ENCODE results near the gene EIF1AX. TPM values are rescaled to one million over a fixed set of nuclear protein-coding genes. Genes with fewer than 3 reads are reported as not detected.

The EIF1AX gene
- total and polyA plus RNA-seq, 9 of the 15 experiments (the other 6 are each of a cell fraction or from before 2014, with no cell fraction given) = 54.2 to 178 (median 73.5) TPM

Small RNA genes within 50 kb of the gene (small RNA-seq; reads per million reads assigned to genes)
- 14.8 reads per million, percentile 96 among the genes with 10 or more reads in this experiment for gene RF00493
- gene RF00494 = not detected

Other genes starting within 250 kb of the EIF1AX start
- 0.91 and 1.5 TPM in 2 replicates for gene BCLAF3, start 150.8 kb downstream of the EIF1AX start, total RNA-seq (2014; rRNA removed)
- gene BCLAF3, start 150.8 kb downstream of the EIF1AX start, total RNA-seq (2014; rRNA removed; fragmentation: Illumina TruSeq; extraction: Trizol) = 2.8 and 3.7 TPM in 2 replicates
- 3.5 and 3.6 TPM in 2 replicates for gene BCLAF3, start 150.8 kb downstream of the EIF1AX start, total RNA-seq (2015; rRNA removed; fragmentation: Illumina TruSeq; extraction: Trizol)
- gene BCLAF3, start 150.8 kb downstream of the EIF1AX start, total RNA-seq (2021) = 2.6 and 2.7 TPM in 2 replicates
- 0.92 and 1.0 TPM in 2 replicates for gene BCLAF3, start 150.8 kb downstream of the EIF1AX start, polyA plus RNA-seq (2011; rRNA removed)
- 2.5 and 4.6 TPM in 2 replicates for gene BCLAF3, start 150.8 kb downstream of the EIF1AX start, polyA plus RNA-seq (2014; fragmentation: Illumina TruSeq; extraction: Trizol)
- under 1 TPM; 0.73 to 0.97 TPM for gene BCLAF3, start 150.8 kb downstream of the EIF1AX start, polyA plus RNA-seq (2014; fragmentation: Nextera tagmentation; extraction: Ambion mirVana)
- gene BCLAF3, start 150.8 kb downstream of the EIF1AX start, polyA plus RNA-seq (2014; rRNA removed) = 2.5 and 3.5 TPM in 2 replicates
- not detected in 2 replicates for gene MAP7D2, start 24.9 kb downstream of the EIF1AX start, total RNA-seq (2014; rRNA removed)
- gene MAP7D2, start 24.9 kb downstream of the EIF1AX start, total RNA-seq (2014; rRNA removed; fragmentation: Illumina TruSeq; extraction: Trizol) = 0.04 TPM in 1 of 2 replicates, not detected in the other
- 0.04 TPM in 1 of 2 replicates, not detected in the other for gene MAP7D2, start 24.9 kb downstream of the EIF1AX start, total RNA-seq (2015; rRNA removed; fragmentation: Illumina TruSeq; extraction: Trizol)
- gene MAP7D2, start 24.9 kb downstream of the EIF1AX start, total RNA-seq (2021) = 0.07 TPM in 1 of 2 replicates, not detected in the other
- 0.04 TPM in 1 of 2 replicates, not detected in the other for gene MAP7D2, start 24.9 kb downstream of the EIF1AX start, polyA plus RNA-seq (2011; rRNA removed)
- gene MAP7D2, start 24.9 kb downstream of the EIF1AX start, polyA plus RNA-seq (2014; fragmentation: Illumina TruSeq; extraction: Trizol) = 0.03 TPM in 1 of 2 replicates, not detected in the other
- gene MAP7D2, start 24.9 kb downstream of the EIF1AX start, polyA plus RNA-seq (2014; fragmentation: Nextera tagmentation; extraction: Ambion mirVana) = under 1 TPM; 0.01 TPM
- gene MAP7D2, start 24.9 kb downstream of the EIF1AX start, polyA plus RNA-seq (2014; rRNA removed) = not detected in 2 replicates
- gene RPS6KA3, start 125.1 kb upstream of the EIF1AX start, total RNA-seq (2014; rRNA removed) = 22.0 and 22.9 TPM in 2 replicates
- gene RPS6KA3, start 125.1 kb upstream of the EIF1AX start, total RNA-seq (2014; rRNA removed; fragmentation: Illumina TruSeq; extraction: Trizol) = 48.8 and 59.8 TPM in 2 replicates
- 33.3 and 37.4 TPM in 2 replicates for gene RPS6KA3, start 125.1 kb upstream of the EIF1AX start, total RNA-seq (2015; rRNA removed; fragmentation: Illumina TruSeq; extraction: Trizol)
- gene RPS6KA3, start 125.1 kb upstream of the EIF1AX start, total RNA-seq (2021) = 42.6 and 45.2 TPM in 2 replicates
- gene RPS6KA3, start 125.1 kb upstream of the EIF1AX start, polyA plus RNA-seq (2011; rRNA removed) = 39.0 and 61.9 TPM in 2 replicates
- gene RPS6KA3, start 125.1 kb upstream of the EIF1AX start, polyA plus RNA-seq (2014; fragmentation: Illumina TruSeq; extraction: Trizol) = 39.9 and 40.3 TPM in 2 replicates
- gene RPS6KA3, start 125.1 kb upstream of the EIF1AX start, polyA plus RNA-seq (2014; fragmentation: Nextera tagmentation; extraction: Ambion mirVana) = 10 to 100 TPM; 10.9 to 21.9 TPM
- 26.6 and 27.1 TPM in 2 replicates for gene RPS6KA3, start 125.1 kb upstream of the EIF1AX start, polyA plus RNA-seq (2014; rRNA removed)